AG10803 (cell line): ENCODE measurements around the gene KCNMA1.

Experiments
- DNase-seq: peaks from one replicate; pipeline ENCODE4 v3.0.0; 2010; ENCODE audit warnings: low read depth
- H3K4me3 ChIP-seq: 2 replicates; pipeline ENCODE4 v1.5.1; 2011; ENCODE audit warnings: mild to moderate bottlenecking, low read length, control low read depth
- TF ChIP-seq, protein P1 (sequence below): conservative IDR thresholded peaks from 2 replicates; pipeline ENCODE4 v1.5.1; 2011; ENCODE audit warnings: mild to moderate bottlenecking, low read length, control low read depth, inconsistent platforms

Gene KCNMA1

GRCh38 chr10:77504196-77504872, 133.3 kb downstream of the KCNMA1 start:
- TF ChIP-seq, protein P1, sequence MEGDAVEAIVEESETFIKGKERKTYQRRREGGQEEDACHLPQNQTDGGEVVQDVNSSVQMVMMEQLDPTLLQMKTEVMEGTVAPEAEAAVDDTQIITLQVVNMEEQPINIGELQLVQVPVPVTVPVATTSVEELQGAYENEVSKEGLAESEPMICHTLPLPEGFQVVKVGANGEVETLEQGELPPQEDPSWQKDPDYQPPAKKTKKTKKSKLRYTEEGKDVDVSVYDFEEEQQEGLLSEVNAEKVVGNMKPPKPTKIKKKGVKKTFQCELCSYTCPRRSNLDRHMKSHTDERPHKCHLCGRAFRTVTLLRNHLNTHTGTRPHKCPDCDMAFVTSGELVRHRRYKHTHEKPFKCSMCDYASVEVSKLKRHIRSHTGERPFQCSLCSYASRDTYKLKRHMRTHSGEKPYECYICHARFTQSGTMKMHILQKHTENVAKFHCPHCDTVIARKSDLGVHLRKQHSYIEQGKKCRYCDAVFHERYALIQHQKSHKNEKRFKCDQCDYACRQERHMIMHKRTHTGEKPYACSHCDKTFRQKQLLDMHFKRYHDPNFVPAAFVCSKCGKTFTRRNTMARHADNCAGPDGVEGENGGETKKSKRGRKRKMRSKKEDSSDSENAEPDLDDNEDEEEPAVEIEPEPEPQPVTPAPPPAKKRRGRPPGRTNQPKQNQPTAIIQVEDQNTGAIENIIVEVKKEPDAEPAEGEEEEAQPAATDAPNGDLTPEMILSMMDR, result no peak
- no peak overlapping the region for H3K4me3 ChIP-seq
- peak; percentile 74 for DNase-seq

GRCh38 chr10:77501846-77502261, 135.8 kb downstream of the KCNMA1 start:
- peak; percentile 41 for DNase-seq
- no peak overlapping the region for H3K4me3 ChIP-seq
- TF ChIP-seq, protein P1, result no peak; the same call in 1 of the 2 replicates

GRCh38 chr10:77501152-77501845, 136.3 kb downstream of the KCNMA1 start:
- peak; percentile 91 for DNase-seq
- TF ChIP-seq, protein P1, result peak; percentile 9; the same call in 1 of the 2 replicates
- H3K4me3 ChIP-seq, result no peak overlapping the region

GRCh38 chr10:77500754-77501151, 136.9 kb downstream of the KCNMA1 start:
- H3K4me3 ChIP-seq, result no peak overlapping the region
- DNase-seq, result no peak
- TF ChIP-seq, protein P1, result no peak

DNA sequence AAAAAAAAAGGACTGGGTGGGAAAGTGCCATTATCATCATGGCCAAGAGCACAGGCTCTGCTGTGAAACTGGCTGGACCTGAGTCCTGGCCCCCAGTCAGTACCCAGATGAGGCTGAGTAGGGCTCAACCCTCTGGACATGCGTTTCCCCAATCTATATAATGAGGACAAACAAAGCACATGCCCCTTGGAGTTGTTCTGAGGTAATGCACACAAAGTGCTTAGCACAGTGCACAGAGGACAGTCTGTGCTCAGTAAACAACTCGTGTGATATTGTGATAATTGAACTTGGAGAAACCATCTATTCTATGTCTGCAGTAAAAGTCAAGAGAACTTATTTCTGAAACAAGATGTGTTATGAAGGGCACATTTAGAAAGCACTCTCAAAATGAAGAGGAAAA, 138.8 kb downstream of the KCNMA1 start:
- no peak for DNase-seq
- TF ChIP-seq, protein P1, result no peak
- no peak overlapping the region for H3K4me3 ChIP-seq

DNA sequence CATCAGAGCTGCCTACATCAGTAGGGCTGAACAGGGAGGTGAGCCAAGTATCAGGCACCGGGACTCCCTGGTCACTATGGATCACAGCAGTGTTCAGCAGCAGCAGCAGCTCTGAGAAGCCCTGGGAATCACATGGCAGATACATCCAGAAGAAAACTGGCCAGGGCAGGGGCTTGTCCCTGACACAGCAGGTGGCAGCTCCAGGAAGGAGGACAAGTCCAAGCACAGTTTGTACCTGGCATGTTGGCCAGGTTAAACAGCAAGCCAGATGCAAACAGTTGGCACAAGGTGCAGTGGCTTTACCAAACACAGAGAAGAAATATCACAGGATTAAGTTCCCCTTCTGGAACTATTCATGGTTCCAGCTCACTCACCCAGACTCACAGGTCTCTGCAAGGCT, 139.4 kb downstream of the KCNMA1 start:
- TF ChIP-seq, protein P1, result no peak
- DNase-seq, result no peak
- no peak overlapping the region for H3K4me3 ChIP-seq

GRCh38 chr10:77497748-77498147, 139.9 kb downstream of the KCNMA1 start:
- TF ChIP-seq, protein P1, result no peak
- peak; percentile 47 for DNase-seq
- H3K4me3 ChIP-seq, result no peak overlapping the region
